ENCODE measurements around the gene TOMM34.
A peak's percentile ranks its signal among the peaks of the same experiment; 100 is the strongest.

Gene TOMM34

DNA sequence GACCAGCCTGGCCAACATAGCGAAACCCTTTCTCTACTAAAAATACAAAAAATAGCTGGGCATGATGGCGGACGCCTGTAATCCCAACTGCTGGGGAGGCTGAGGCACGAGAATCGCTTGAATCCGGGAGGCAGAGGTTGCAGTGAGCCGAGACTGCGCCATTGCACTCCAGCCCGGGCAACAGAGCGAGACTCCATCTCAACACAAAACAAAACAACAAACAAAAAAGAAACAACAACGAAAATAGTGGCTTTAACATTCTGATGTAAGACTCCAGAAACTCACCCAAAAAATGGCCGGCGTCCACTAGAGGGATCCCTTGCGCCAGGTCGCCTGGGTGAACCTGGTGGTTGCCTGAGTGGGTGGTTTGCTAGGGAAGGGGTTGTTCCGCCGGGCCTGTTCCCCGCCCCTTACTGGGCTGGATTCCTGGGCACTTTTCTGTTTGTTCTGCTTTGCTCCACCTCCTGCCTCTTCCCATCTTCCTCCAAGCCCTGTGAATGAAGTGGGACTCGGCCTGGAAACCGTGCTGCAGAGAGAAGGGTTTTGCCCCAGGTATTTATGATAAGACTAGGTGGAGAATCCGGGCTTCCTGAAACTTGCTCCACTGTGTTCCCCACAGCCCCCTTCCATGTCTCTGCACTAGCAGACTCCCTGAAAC lies 48.8 kb downstream of the TOMM34 start:
- Histone ChIP-seq H3K36me3 (peaks cover 9 to 46% (median 15%) of the 10 kb centered on the region in 3 donors), H3K9me3 (no peaks in the 10 kb centered on the region), H3K4me1 (peaks cover 0 to 19% (median 13%) of the 10 kb centered on the region in 4 donors), H3K27ac (no peak overlapping the region), H3K27me3 (no peaks in the 10 kb centered on the region), H3K4me3 (no peak overlapping the region)
- TF ChIP-seq, protein P1, sequence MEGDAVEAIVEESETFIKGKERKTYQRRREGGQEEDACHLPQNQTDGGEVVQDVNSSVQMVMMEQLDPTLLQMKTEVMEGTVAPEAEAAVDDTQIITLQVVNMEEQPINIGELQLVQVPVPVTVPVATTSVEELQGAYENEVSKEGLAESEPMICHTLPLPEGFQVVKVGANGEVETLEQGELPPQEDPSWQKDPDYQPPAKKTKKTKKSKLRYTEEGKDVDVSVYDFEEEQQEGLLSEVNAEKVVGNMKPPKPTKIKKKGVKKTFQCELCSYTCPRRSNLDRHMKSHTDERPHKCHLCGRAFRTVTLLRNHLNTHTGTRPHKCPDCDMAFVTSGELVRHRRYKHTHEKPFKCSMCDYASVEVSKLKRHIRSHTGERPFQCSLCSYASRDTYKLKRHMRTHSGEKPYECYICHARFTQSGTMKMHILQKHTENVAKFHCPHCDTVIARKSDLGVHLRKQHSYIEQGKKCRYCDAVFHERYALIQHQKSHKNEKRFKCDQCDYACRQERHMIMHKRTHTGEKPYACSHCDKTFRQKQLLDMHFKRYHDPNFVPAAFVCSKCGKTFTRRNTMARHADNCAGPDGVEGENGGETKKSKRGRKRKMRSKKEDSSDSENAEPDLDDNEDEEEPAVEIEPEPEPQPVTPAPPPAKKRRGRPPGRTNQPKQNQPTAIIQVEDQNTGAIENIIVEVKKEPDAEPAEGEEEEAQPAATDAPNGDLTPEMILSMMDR (IDR thresholded peaks at IDR 0.05), result no peak
- DNase-seq, result no peak
- intact Hi-C loops (cut with DNase I; ENCODE audit: low total_unique reads), result no loop called here

DNA sequence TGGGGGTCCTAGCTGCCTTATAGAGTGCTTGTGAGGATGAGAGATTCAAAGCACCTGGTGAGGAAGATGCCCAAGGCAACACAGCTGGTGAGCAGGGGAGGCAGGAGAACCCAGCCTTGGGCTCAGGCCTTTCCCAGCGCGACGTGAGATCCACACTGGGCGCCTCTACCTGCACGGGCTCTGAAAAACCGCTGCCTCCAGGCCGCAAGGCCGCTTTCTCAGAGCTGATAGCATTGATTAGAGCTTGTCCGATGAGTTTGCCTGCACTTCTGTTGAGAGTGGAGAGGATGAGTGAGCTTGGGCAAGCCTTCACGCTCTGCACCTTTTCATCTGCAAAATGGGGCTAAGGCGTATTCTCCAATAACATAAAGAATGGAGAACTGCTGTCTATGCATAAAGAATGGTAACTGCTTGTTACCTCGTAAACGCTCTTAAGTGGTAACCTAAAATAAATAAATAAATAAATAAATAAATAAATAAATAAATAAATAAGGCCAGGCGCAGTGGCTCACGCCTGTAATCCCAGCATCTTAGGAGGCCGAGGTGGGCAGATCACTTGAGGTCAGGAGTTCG lies 49.4 kb downstream of the TOMM34 start:
- H3K27ac ChIP-seq, result no peak overlapping the region
- no peaks in the 10 kb centered on the region for H3K27me3 ChIP-seq
- TF ChIP-seq, protein P1 (IDR thresholded peaks at IDR 0.05), result no peak
- intact Hi-C loops (cut with DNase I; ENCODE audit: low total_unique reads), result no loop called here
- H3K4me3 ChIP-seq, result peak overlapping the region; percentile 57 to 67
- no peaks in the 10 kb centered on the region for H3K9me3 ChIP-seq
- H3K36me3 ChIP-seq, result peaks cover 15 to 49% (median 21%) of the 10 kb centered on the region in 3 donors
- peaks cover 0 to 19% (median 13%) of the 10 kb centered on the region in 4 donors for H3K4me1 ChIP-seq
- DNase-seq, result no peak

DNA sequence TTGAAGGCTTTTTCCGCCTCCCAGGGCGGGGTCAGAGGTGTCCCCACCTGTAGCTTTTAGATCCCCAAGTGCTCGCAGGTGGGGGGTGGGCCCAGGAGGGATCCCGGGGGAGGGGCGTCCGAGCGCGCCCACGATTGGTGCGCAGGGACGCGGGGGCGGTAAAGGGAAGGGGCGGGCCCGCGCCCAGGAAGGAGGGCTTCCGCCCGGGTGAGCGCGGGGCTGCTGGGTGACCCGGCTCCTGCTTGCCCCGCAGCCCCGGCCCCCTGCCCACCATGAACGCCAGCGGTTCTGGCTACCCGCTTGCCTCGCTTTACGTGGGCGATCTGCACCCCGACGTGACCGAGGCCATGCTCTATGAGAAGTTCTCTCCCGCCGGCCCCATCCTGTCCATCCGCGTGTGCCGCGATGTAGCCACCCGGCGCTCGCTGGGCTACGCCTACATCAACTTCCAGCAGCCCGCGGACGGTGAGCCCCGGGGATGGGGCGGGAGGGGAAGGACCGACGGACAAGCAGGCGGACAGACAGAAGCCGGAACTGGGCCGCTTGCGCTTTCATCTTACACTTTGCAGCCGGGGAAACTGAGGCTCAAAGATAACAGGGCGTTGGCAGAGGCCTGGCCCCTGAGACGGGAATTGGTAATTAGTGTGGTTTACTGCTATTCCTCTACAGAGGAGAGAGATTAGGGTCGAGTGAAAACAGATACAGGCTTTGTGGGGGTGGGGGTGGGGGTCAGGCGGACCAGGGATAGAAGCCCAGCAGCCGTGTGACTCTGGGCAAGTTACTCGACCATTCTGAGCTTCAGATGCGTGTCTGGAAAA lies 50.1 kb downstream of the TOMM34 start, which contains the start of gene PABPC1L:
TSS of gene PABPC1L (plus strand) at position 189 of the 818 bp plus-strand sequence. CDS start at position 273, 84 bp downstream.
- H3K36me3 ChIP-seq, result peaks cover 22 to 56% (median 27%) of the 10 kb centered on the region in 3 donors
- peak in 1 of 2 donors; percentile 53 for DNase-seq
- intact Hi-C loops (cut with DNase I; ENCODE audit: low total_unique reads), result no loop called here
- H3K4me1 ChIP-seq, result peaks cover 0 to 19% (median 13%) of the 10 kb centered on the region in 4 donors
- no peaks in the 10 kb centered on the region for H3K9me3 ChIP-seq
- peak within 1 kb of the TSS in 1 of 2 donors; percentile 26 for H3K27ac ChIP-seq
- H3K4me3 ChIP-seq, result peak within 1 kb of the TSS; percentile 57 to 67
- TF ChIP-seq, protein P1 (IDR thresholded peaks at IDR 0.05), result no peak
- H3K27me3 ChIP-seq, result no peaks in the 10 kb centered on the region

DNA sequence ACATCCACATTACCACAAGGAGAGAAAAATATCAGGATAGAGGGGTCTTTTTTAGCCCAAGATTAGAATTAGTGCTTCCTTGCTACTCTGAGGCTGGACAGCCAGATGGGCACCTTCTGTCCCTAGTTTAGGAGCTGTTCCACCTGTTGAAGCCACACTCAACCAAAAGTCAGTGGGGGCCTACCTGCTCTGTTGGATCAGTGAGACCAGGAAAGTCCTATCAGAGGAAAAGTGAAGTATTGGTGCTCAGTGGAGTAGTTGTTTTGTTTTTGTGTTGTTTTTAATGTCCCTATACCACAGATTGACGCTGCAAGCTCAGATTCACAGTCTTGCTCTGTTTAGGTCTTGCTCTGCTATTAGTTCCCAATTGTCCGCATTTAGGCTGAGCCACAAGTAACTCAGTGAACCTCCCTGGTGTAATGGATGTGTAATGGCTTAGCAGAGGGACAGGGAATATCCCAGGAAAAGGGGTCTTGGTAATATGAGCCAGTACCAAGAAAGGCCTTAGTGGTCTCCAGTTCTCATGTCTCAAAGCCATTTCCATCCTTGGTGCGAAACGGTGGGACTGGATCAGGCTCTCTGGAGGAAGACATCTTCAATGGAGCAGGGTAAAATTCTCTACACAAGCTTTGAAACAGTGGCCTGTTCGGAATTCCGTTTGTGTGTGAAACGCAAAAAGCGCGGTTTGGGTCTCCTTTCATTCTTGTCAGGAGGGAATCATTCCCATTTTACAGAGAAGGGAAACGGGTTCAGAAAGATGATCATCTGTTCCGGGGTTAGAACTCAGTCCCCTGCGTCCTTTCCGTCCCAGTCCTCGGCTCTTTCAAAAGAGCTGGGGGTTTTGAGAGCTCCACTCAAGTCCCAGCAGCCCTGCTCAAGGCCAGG lies 51.0 kb downstream of the TOMM34 start:
- peaks cover 31 to 60% (median 36%) of the 10 kb centered on the region in 3 donors for H3K36me3 ChIP-seq
- DNase-seq, result no peak
- peak overlapping the region; percentile 57 to 67 for H3K4me3 ChIP-seq
- intact Hi-C loops (cut with DNase I; ENCODE audit: low total_unique reads), result no loop called here
- H3K4me1 ChIP-seq, result peaks cover 0 to 19% (median 13%) of the 10 kb centered on the region in 4 donors
- TF ChIP-seq, protein P1 (IDR thresholded peaks at IDR 0.05), result no peak
- no peaks in the 10 kb centered on the region for H3K9me3 ChIP-seq
- peak overlapping the region in 1 of 2 donors; percentile 26 for H3K27ac ChIP-seq
- no peaks in the 10 kb centered on the region for H3K27me3 ChIP-seq

DNA sequence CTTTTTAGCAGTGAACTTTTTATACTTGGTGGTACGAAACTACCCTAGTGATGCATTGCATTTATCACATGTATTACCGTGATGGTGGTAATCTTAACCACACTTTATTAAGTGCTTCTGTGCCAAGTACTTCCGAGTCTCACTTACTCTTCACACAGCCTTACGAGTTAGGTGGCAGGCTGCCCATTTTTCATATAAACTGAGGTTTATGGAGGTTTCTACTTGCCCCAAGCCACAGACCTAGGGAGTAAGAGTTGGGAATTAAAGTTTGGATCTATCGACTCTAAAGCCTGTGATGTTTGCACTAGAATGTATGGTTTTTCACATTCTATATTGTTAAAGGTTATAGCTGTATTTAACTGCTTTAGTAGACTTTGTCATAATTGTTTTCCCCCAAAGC lies 55.8 kb downstream of the TOMM34 start:
- H3K4me1 ChIP-seq, result peaks cover 0 to 16% (median 3%) of the 10 kb centered on the region in 4 donors
- no peak overlapping the region for H3K27ac ChIP-seq
- intact Hi-C loops (cut with DNase I; ENCODE audit: low total_unique reads), result no loop called here
- TF ChIP-seq, protein P1 (IDR thresholded peaks at IDR 0.05), result no peak
- no peak for DNase-seq
- H3K4me3 ChIP-seq, result no peak overlapping the region
- H3K27me3 ChIP-seq, result no peaks in the 10 kb centered on the region
- peaks cover 61 to 75% (median 67%) of the 10 kb centered on the region in 3 donors for H3K36me3 ChIP-seq
- no peaks in the 10 kb centered on the region for H3K9me3 ChIP-seq
